H1 (cell line): ENCODE measurements around the gene DGKI. TPM values are rescaled to one million over a fixed set of nuclear protein-coding genes. Genes with fewer than 3 reads are reported as not detected.

Experiments used
- CTCF ChIA-PET: fragments of 300-600 bp; sonication (Branson Sonifier 250); formaldehyde crosslinking; loops from one replicate; lab custom pipeline; 2021; ENCODE audit not compliant: partially characterized antibody; lab: Charles Lee
- POLR2A ChIA-PET: fragments of 300-600 bp; sonication (Branson Sonifier 250); formaldehyde crosslinking; loops from one replicate; lab custom pipeline; 2021; ENCODE audit warnings: inconsistent platforms; ENCODE audit not compliant: partially characterized antibody; lab: Charles Lee
- DNase-seq, 2 experiments: peaks; one replicate each; pipeline versions ENCODE4 v3.0.0 to v3.0.0-alpha.2; 2010 to 2022; ENCODE audit warnings: low spot score in 2 of 2, low read depth in 1 of 2, mixed read lengths in 1 of 2
- FAIRE-seq: peaks from 2 replicates; lab custom pipeline; 2011; peaks lifted over from hg19 to GRCh38; lab: Jason Lieb, UNC
- H2AFZ ChIP-seq: 2 replicates; pipeline ENCODE4 v1.8.1; 2012; ENCODE audit warnings: low read length, inconsistent platforms
- H2AK5ac ChIP-seq: 2 replicates; pipeline ENCODE4 v1.6.1; 2013; ENCODE audit warnings: low read depth, low read length
- H2BK120ac ChIP-seq: replicated peaks from 2 replicates; pipeline ENCODE3; 2013; ENCODE audit warnings: low read depth, low read length, inconsistent platforms
- H2BK12ac ChIP-seq: 2 replicates; pipeline ENCODE4 v1.6.1; 2013; ENCODE audit warnings: low read depth, low read length
- H2BK15ac ChIP-seq: 2 replicates; pipeline ENCODE4 v1.6.1; 2013; ENCODE audit warnings: low read length
- H2BK20ac ChIP-seq: 2 replicates; pipeline ENCODE4 v1.6.1; 2013; ENCODE audit warnings: low read length
- H2BK5ac ChIP-seq: 2 replicates; pipeline ENCODE4 v1.6.1; 2013; ENCODE audit warnings: low read depth, low read length
- H3K14ac ChIP-seq: 2 replicates; pipeline ENCODE4 v1.6.1; 2013; ENCODE audit warnings: inconsistent platforms; ENCODE audit not compliant: insufficient read length
- H3K18ac ChIP-seq: 2 replicates; pipeline ENCODE4 v1.6.1; 2013; ENCODE audit warnings: low read length; ENCODE audit errors: extremely low read depth
- H3K23ac ChIP-seq: 2 replicates; pipeline ENCODE4 v1.6.1; 2013; ENCODE audit warnings: inconsistent platforms; ENCODE audit not compliant: insufficient read length
- H3K23me2 ChIP-seq: 2 replicates; pipeline ENCODE4 v1.6.1; 2013; ENCODE audit warnings: low read depth, low read length
- H3K27ac ChIP-seq: 2 replicates; pipeline ENCODE4 v1.6.1; 2011; ENCODE audit warnings: low read depth, low read length, inconsistent platforms
- H3K27me3 ChIP-seq, 4 experiments: replicated peaks in 1 of 4; 1 replicate in 1 of 4; 2 replicates in 3 of 4; pipeline versions ENCODE4 v1.6.1 to v1.8.1; 2011 to 2013; ENCODE audit warnings: low read length in 3 of 4, mild to moderate bottlenecking in 3 of 4, inconsistent platforms in 2 of 4, mixed read lengths in 2 of 4, moderate library complexity in 1 of 4; ENCODE audit not compliant: control insufficient read depth in 3 of 4, insufficient read depth in 3 of 4; ENCODE audit errors: extremely low read depth in 1 of 4
- H3K36me3 ChIP-seq, 4 experiments: 2 replicates each; pipeline versions ENCODE4 v1.6.1 to v1.8.1; 2011 to 2013; ENCODE audit warnings: mild to moderate bottlenecking in 4 of 4, low read length in 3 of 4, moderate library complexity in 2 of 4, control low read depth in 1 of 4, inconsistent platforms in 1 of 4; ENCODE audit not compliant: insufficient read depth in 4 of 4, control insufficient read depth in 2 of 4
- H3K4ac ChIP-seq: replicated peaks from 2 replicates; pipeline ENCODE3; 2013; ENCODE audit warnings: low read length, low read depth, mixed read lengths, inconsistent platforms; ENCODE audit not compliant: insufficient read length
- H3K4me1 ChIP-seq, 4 experiments: replicated peaks in 1 of 4; 1 replicate in 1 of 4; 2 replicates in 3 of 4; pipeline versions ENCODE4 v1.6.1 to v1.8.1; 2011 to 2013; ENCODE audit warnings: low read length in 3 of 4, inconsistent platforms in 2 of 4, mixed read lengths in 1 of 4; ENCODE audit not compliant: insufficient read depth in 4 of 4, control insufficient read depth in 3 of 4
- H3K4me2 ChIP-seq, 2 experiments: 2 replicates each; pipeline versions ENCODE4 v1.6.1 to v1.8.1; 2011 to 2013; ENCODE audit warnings: low read depth in 2 of 2, low read length in 2 of 2, control low read depth in 1 of 2, inconsistent platforms in 1 of 2, mild to moderate bottlenecking in 1 of 2; ENCODE audit not compliant: insufficient read depth in 1 of 2
- H3K4me3 ChIP-seq, 4 experiments: fragments of 200-600, 300-600 bp in 1 of 4; sonication (generic), shearing (Covaris generic), sonication (Bioruptor Twin) in 1 of 4; 2 replicates each; pipeline versions ENCODE4 v1.5.1 to v1.8.1; 2011 to 2016; ENCODE audit warnings: low read length in 4 of 4, low read depth in 3 of 4, control low read depth in 2 of 4, inconsistent platforms in 2 of 4, mild to moderate bottlenecking in 2 of 4, mixed read lengths in 1 of 4, moderate library complexity in 1 of 4; ENCODE audit not compliant: insufficient read depth in 2 of 4; ENCODE audit errors: extremely low read depth in 1 of 4
- H3K56ac ChIP-seq: replicated peaks from 2 replicates; pipeline ENCODE3; 2013; ENCODE audit warnings: low read depth, mild to moderate bottlenecking, mixed read lengths, low read length, inconsistent platforms; ENCODE audit not compliant: insufficient read length
- H3K79me1 ChIP-seq: 2 replicates; pipeline ENCODE4 v1.6.1; 2013; ENCODE audit warnings: low read depth, low read length, control low read depth
- H3K79me2 ChIP-seq, 2 experiments: 2 replicates each; pipeline versions ENCODE4 v1.6.1 to v1.8.1; 2012 to 2013; ENCODE audit warnings: low read length in 2 of 2, mild to moderate bottlenecking in 2 of 2, inconsistent platforms in 1 of 2; ENCODE audit not compliant: insufficient read depth in 2 of 2, control insufficient read depth in 1 of 2
- H3K9ac ChIP-seq, 4 experiments: replicated peaks in 1 of 4; 1 replicate in 1 of 4; 2 replicates in 3 of 4; pipeline versions ENCODE4 v1.6.1 to v1.8.1; 2011 to 2013; ENCODE audit warnings: low read depth in 3 of 4, low read length in 3 of 4, control low read depth in 2 of 4, mild to moderate bottlenecking in 2 of 4, moderate library complexity in 2 of 4, inconsistent platforms in 1 of 4; ENCODE audit errors: extremely low read depth in 1 of 4
- H3K9me3 ChIP-seq, 2 experiments: 2 replicates each; pipeline versions ENCODE4 v1.6.1 to v1.8.1; 2012 to 2013; ENCODE audit warnings: mild to moderate bottlenecking in 2 of 2, moderate library complexity in 2 of 2, control low read depth in 1 of 2, inconsistent platforms in 1 of 2, low read depth in 1 of 2, low read length in 1 of 2, mixed read lengths in 1 of 2; ENCODE audit not compliant: insufficient read depth in 2 of 2
- H4K20me1 ChIP-seq, 2 experiments: replicated peaks in 1 of 2; 2 replicates each; pipeline versions ENCODE3 to v1.8.1; 2011 to 2013; ENCODE audit warnings: inconsistent platforms in 2 of 2, low read length in 2 of 2, mild to moderate bottlenecking in 1 of 2; ENCODE audit not compliant: insufficient read depth in 2 of 2, control insufficient read depth in 1 of 2
- H4K5ac ChIP-seq: 2 replicates; pipeline ENCODE4 v1.6.1; 2013; ENCODE audit warnings: low read length, low read depth, mixed read lengths, inconsistent platforms; ENCODE audit not compliant: insufficient read length
- H4K8ac ChIP-seq: 2 replicates; pipeline ENCODE4 v1.8.0; 2013; ENCODE audit warnings: mild to moderate bottlenecking, moderate library complexity, low read length, inconsistent platforms; ENCODE audit not compliant: insufficient read depth; ENCODE audit errors: extremely low read depth
- H4K91ac ChIP-seq: replicated peaks from 2 replicates; pipeline ENCODE3; 2013; ENCODE audit warnings: low read length, mixed read lengths, inconsistent platforms; ENCODE audit not compliant: insufficient read length
- SIN3A ChIP-seq, 2 experiments: IDR thresholded peaks in 1 of 2; conservative IDR thresholded peaks in 1 of 2; 2 replicates each; pipeline ENCODE4 v1.6.1; 2011 to 2012; ENCODE audit warnings: low read length in 2 of 2, improper control_type of control experiment in 1 of 2, low read depth in 1 of 2, mild to moderate bottlenecking in 1 of 2
- WGBS, 2 experiments: shearing (Covaris generic) in 1 of 2; methylation state at CpG; one replicate each; pipeline versions ENCODE4 v1.1.6 to v1.1.7; 2013 to 2015; ENCODE audit warnings: low lambda C conversion rate in 2 of 2, mixed read lengths in 2 of 2, inconsistent platforms in 1 of 2, low coverage in 1 of 2, missing lambda C conversion rate in 1 of 2; ENCODE audit not compliant: insufficient replicate concordance in 2 of 2, insufficient coverage in 1 of 2, insufficient read length in 1 of 2; ENCODE audit errors: extremely low coverage in 1 of 2, missing lambda C conversion rate in 1 of 2; 5-methylcytosine and 5-hydroxymethylcytosine counted together
- polyA plus RNA-seq, 7 experiments: library from polyadenylated mRNA; depleted of rRNA in 3 of 7; stranded (reverse) in 5 of 7; unstranded in 2 of 7; fragments of >200 nt in 5 of 7; fragments of 200-250 nt in 2 of 7; gene quantifications; 1 replicate in 5 of 7; 2 replicates in 1 of 7; 4 replicates in 1 of 7; pipeline versions ENCODE4 v1.2.1 to v1.2.3, GENCODE V29; 2011 to 2013; ENCODE audit warnings: missing spikeins in 2 of 7, mixed read lengths in 2 of 7
- total RNA-seq: library from RNA; stranded (reverse); fragmentation: NEBNext Ultra II Directional; extraction: Animal tissue kit (Norgen Biotek cat#: 25700); gene quantifications from 2 replicates; pipeline ENCODE4 v1.2.1, GENCODE V29; 2021
- TF ChIP-seq, protein P1 (sequence below): IDR thresholded peaks from 2 replicates; pipeline ENCODE4 v1.6.1; 2011; ENCODE audit warnings: low read length, improper control_type of control experiment

Gene DGKI
- total and polyA plus RNA-seq, 2 of the 8 experiments (the other 6 are each of a cell fraction or from before 2014, with no cell fraction given) = 0.20 to 0.71 TPM

DNA sequence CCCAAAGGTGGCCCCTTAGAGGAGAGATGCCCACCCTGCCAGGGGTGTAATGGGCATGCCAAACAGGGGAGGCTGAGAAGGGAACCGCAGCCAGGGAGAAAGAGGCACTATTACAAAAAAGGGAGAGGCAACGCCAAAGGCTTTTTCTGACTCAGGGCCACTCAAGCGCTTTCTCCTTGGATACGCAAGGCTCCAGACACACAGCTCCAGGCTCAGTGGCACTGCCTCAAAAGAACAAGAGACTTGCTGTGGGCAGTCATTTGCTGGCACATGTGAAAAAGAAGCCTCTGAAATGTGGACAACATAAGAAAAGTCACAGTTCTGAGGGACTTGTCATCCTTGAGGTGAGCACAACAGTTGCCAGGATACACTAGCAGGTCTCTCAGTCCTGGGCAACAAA is 128.4 kb downstream of the DGKI start:
- WGBS, 2 experiments = 72% methylated on average over 4 of the region's 4 CpGs; no CpG with 5 or more reads in 1 of the 2 experiments
- Histone ChIP-seq H3K9ac (no peak overlapping the region), H2AFZ (0 out of 2 replicates have a peak overlapping the region, but pooled peaks have one; percentile 20)

More for the DNA sequence above, 128.4 kb downstream of the DGKI start:
- Histone ChIP-seq H2BK5ac (no peak overlapping the region), H3K23ac (no peak overlapping the region), H3K36me3 (no peaks in the 10 kb centered on the region), H4K20me1 (no peaks in the 10 kb centered on the region), H3K4ac (no peak overlapping the region), H3K23me2 (no peaks in the 10 kb centered on the region), H4K5ac (no peak overlapping the region), H2BK15ac (no peak overlapping the region), H3K79me1 (no peaks in the 10 kb centered on the region), H2AK5ac (no peak overlapping the region), H4K91ac (no peak overlapping the region), H4K8ac (no peak overlapping the region), H3K27ac (no peak overlapping the region), H2BK20ac (no peak overlapping the region), H2BK12ac (0 out of 2 replicates have a peak overlapping the region, but pooled peaks have one; percentile 22), H3K79me2 (no peaks in the 10 kb centered on the region), H3K27me3 (no peaks in the 10 kb centered on the region), H3K9me3 (0 out of 4 replicates have a peak, but pooled peaks cover 0 to 2% of the 10 kb centered on the region in 2 experiments), H3K14ac (no peak overlapping the region), H3K56ac (no peak overlapping the region), H3K4me1 (peaks cover 0 to 8% (median 4%) of the 10 kb centered on the region in 4 experiments; a peak in 3 of 7 replicates), H3K18ac (no peak overlapping the region), H3K4me3 (no peak overlapping the region), H2BK120ac (no peak overlapping the region), H3K4me2 (0 out of 4 replicates have a peak overlapping the region, but pooled peaks of 1 of the 2 experiments have one; percentile 11)
- no peak for FAIRE-seq
- TF ChIP-seq, protein P1, sequence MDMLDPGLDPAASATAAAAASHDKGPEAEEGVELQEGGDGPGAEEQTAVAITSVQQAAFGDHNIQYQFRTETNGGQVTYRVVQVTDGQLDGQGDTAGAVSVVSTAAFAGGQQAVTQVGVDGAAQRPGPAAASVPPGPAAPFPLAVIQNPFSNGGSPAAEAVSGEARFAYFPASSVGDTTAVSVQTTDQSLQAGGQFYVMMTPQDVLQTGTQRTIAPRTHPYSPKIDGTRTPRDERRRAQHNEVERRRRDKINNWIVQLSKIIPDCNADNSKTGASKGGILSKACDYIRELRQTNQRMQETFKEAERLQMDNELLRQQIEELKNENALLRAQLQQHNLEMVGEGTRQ = no peak
- no peak for TF ChIP-seq SIN3A (conservative IDR thresholded peaks at IDR 0.05 in 1 of 2, IDR thresholded peaks at IDR 0.05 in 1 of 2; ENCODE audit: low read depth in 1 of 2, low read length in 2 of 2)
- DNase-seq = peak in 1 of 2 experiments; percentile 49
- ChIA-PET CTCF (interaction anchor here (0.8 to 1.3 kb wide), 3 partner anchors 58 to 130 kb away, joined by 3 to 4 read pairs (median 3); no protein-coding TSS in a partner anchor), POLR2A (interaction anchor here (0.6 to 1.1 kb wide), 2 partner anchors 10 to 315 kb away, joined by 3 read pairs; no protein-coding TSS in a partner anchor)
